Left renal cortex interstitium (tissue), 4 donors: ENCODE measurements around the gene HIGD2B. TPM values are rescaled to one million over a fixed set of nuclear protein-coding genes. Genes with fewer than 3 reads are reported as not detected.
A peak's percentile ranks its signal among the peaks of the same experiment; 100 is the strongest.
"Not testable (repeated sequence)": the region's sequence is repeated elsewhere in the genome, so short reads cannot be mapped to it uniquely, and the experiment has no call there.

ENCODE experiments used
- DNase-seq, 4 donors: peaks; one replicate each; pipeline ENCODE4 v3.0.0-alpha.2; 2013; ENCODE audit warnings: low read depth in 4 of 4, low spot score in 2 of 4, missing footprints in 1 of 4
- polyA plus RNA-seq, 4 donors: library from polyadenylated mRNA; unstranded; fragments of 120-200 nt; gene quantifications; one replicate each; pipeline ENCODE4 v1.2.1, GENCODE V29; 2013; ENCODE audit not compliant: insufficient read length in 4 of 4

The HIGD2B gene
- polyA plus RNA-seq, 4 donors: 0.09 TPM; not detected in 3

- DNase-seq: no peak
Observed at GRCh38 chr15:72682772-72683171, 3.2 kb downstream of the HIGD2B start.

- DNase-seq: no peak
Observed at GRCh38 chr15:72680931-72681330, 5.1 kb downstream of the HIGD2B start.

- no peak for DNase-seq
Observed at GRCh38 chr15:72676838-72677237, 9.1 kb downstream of the HIGD2B start.

- no peak for DNase-seq
Observed at GRCh38 chr15:72671525-72671924, 14.5 kb downstream of the HIGD2B start.

GRCh38 chr15:72670656-72671352 lies 15.2 kb downstream of the HIGD2B start:
- peak in 2 of 4 donors; percentile 56 to 66 for DNase-seq

GRCh38 chr15:72669803-72670202 lies 16.2 kb downstream of the HIGD2B start:
- not testable (repeated sequence) for DNase-seq

- not testable (repeated sequence) for DNase-seq
Observed at GRCh38 chr15:72665706-72666105, 20.3 kb downstream of the HIGD2B start.

GRCh38 chr15:72663931-72664330 lies 22.1 kb downstream of the HIGD2B start:
- not testable (repeated sequence) for DNase-seq

- not testable (repeated sequence) for DNase-seq
Observed at GRCh38 chr15:72661081-72661480, 24.9 kb downstream of the HIGD2B start.

GRCh38 chr15:72656014-72656413 lies 30.0 kb downstream of the HIGD2B start:
- not testable (repeated sequence) for DNase-seq

GRCh38 chr15:72654397-72654796 lies 31.6 kb downstream of the HIGD2B start, which contains the start of gene GOLGA6B:
Gene GOLGA6B, plus strand, starts transcription at chr15:72654697. Its CDS starts 41 bp downstream, at chr15:72654738.
- not testable (repeated sequence) for DNase-seq

GRCh38 chr15:72648631-72649253 lies 37.2 kb downstream of the HIGD2B start:
- DNase-seq: not testable (repeated sequence)

- not testable (repeated sequence) for DNase-seq
Observed at GRCh38 chr15:72642271-72642670, 43.7 kb downstream of the HIGD2B start.

GRCh38 chr15:72639759-72640483 lies 46.1 kb downstream of the HIGD2B start:
- not testable (repeated sequence) for DNase-seq

GRCh38 chr15:72636519-72637282 lies 49.3 kb downstream of the HIGD2B start:
- DNase-seq: peak; percentile 2 to 48 (median 38)

GRCh38 chr15:72629068-72629570 lies 56.9 kb downstream of the HIGD2B start:
- DNase-seq: not testable (repeated sequence)

GRCh38 chr15:72628249-72629067 lies 57.5 kb downstream of the HIGD2B start:
- DNase-seq: not testable (repeated sequence)

- not testable (repeated sequence) for DNase-seq
Observed at GRCh38 chr15:72626153-72626552, 59.8 kb downstream of the HIGD2B start.
